Activated T-cell treated with anti-CD3 and anti-CD28 coated beads, Interleukin-2, amount 50 U/mL, for 4 hours (primary cell): ENCODE data around the gene OSBP2. TPM values are rescaled to one million over a fixed set of nuclear protein-coding genes. Genes with fewer than 3 reads are reported as not detected.
A peak's percentile ranks its signal among the peaks of the same experiment; 100 is the strongest.
"Not testable (repeated sequence)": the region's sequence is repeated elsewhere in the genome, so short reads cannot be mapped to it uniquely, and the experiment has no call there.

Experiments
- ATAC-seq, 2 donors: fragments of 200-7000 bp; cut with Tn5 transposase; one replicate each; pipeline ENCODE4 v1.10.0; 2021
- DNase-seq: peaks from one replicate; pipeline ENCODE4 v3.0.0-alpha.2; 2020
- H3K27me3 Mint-ChIP-seq: one replicate; pipeline ENCODE4 v1.8.0; 2021; ENCODE audit warnings: low read depth, mixed read lengths
- H3K36me3 Mint-ChIP-seq: one replicate; pipeline ENCODE4 v1.8.0; 2022; ENCODE audit warnings: mixed read lengths; ENCODE audit not compliant: insufficient read depth
- H3K4me1 Mint-ChIP-seq: one replicate; pipeline ENCODE4 v1.8.0; 2021; ENCODE audit warnings: low read depth, mixed read lengths
- H3K4me3 Mint-ChIP-seq: one replicate; pipeline ENCODE4 v1.8.0; 2021; ENCODE audit warnings: mild to moderate bottlenecking, moderate library complexity, mixed read lengths
- H3K9me3 Mint-ChIP-seq: one replicate; pipeline ENCODE4 v1.8.0; 2021; ENCODE audit warnings: mixed read lengths
- total RNA-seq, 3 donors: library from RNA; stranded (reverse); gene quantifications; one replicate each; pipeline ENCODE4 v1.2.1, GENCODE V29; 2021

OSBP2 gene
- total RNA-seq, 3 donors from 2014 or later: 1.2 to 1.3 (median 1.3) TPM

- DNase-seq: peak; percentile 26
- Mint-ChIP-seq H3K9me3 (no peaks in the 10 kb centered on the region), H3K4me3 (peak overlapping the region; percentile 95), H3K36me3 (peaks cover 12% of the 10 kb centered on the region), H3K4me1 (peaks cover 22% of the 10 kb centered on the region), H3K27me3 (no peaks in the 10 kb centered on the region)
- peak; percentile 8 to 9 for ATAC-seq
These were observed 27.6 kb upstream of the OSBP2 start for GRCh38 chr22:30667107-30667493.

GRCh38 chr22:30667494-30668385 lies 26.9 kb upstream of the OSBP2 start, which contains the start of gene DUSP18:
DUSP18 (minus strand) TSS chr22:30667875; CDS start chr22:30664003, 3,872 bp downstream.
- peak; percentile 92 to 93 for ATAC-seq
- H3K4me3 Mint-ChIP-seq: peak within 1 kb of the TSS; percentile 95
- H3K27me3 Mint-ChIP-seq: no peaks in the 10 kb centered on the region
- DNase-seq: peak; percentile 94
- peaks cover 9% of the 10 kb centered on the region for H3K36me3 Mint-ChIP-seq
- H3K4me1 Mint-ChIP-seq: peaks cover 22% of the 10 kb centered on the region
- no peaks in the 10 kb centered on the region for H3K9me3 Mint-ChIP-seq

- Mint-ChIP-seq H3K36me3 (peaks cover 2% of the 10 kb centered on the region), H3K4me1 (peaks cover 22% of the 10 kb centered on the region)
These were observed 26.3 kb upstream of the OSBP2 start for GRCh38 chr22:30668386-30668710.

DNA sequence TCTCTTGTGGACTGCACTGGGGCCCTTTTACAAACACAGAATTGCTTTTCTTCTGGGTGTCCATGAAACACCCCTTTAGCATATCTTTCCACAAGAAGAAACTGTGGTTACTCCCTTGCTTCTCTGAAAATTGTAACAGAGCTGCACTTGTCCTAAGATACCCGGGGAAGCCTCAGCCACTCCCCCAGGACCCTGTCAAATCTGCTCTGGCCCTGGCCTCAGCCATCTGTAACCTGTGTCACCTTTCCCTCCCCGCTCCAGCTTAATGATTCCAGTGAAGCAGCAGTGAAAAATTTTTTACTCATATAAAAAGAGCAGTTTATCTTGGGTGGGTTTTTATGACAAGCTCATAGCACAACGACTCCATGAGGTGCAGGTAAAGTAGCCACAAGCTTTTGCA lies 23.6 kb upstream of the OSBP2 start:
- Mint-ChIP-seq H3K27me3 (peaks cover 3% of the 10 kb centered on the region), H3K36me3 (no peaks in the 10 kb centered on the region), H3K4me1 (peaks cover 14% of the 10 kb centered on the region), H3K4me3 (no peak overlapping the region), H3K9me3 (no peaks in the 10 kb centered on the region)
- no peak for DNase-seq
- ATAC-seq: no peak

More at GRCh38 chr22:30668386-30668710, 26.3 kb upstream of the OSBP2 start:
- no peaks in the 10 kb centered on the region for H3K27me3 Mint-ChIP-seq
- peak overlapping the region; percentile 95 for H3K4me3 Mint-ChIP-seq
- no peak for ATAC-seq
- H3K9me3 Mint-ChIP-seq: no peaks in the 10 kb centered on the region
- DNase-seq: no peak

DNA sequence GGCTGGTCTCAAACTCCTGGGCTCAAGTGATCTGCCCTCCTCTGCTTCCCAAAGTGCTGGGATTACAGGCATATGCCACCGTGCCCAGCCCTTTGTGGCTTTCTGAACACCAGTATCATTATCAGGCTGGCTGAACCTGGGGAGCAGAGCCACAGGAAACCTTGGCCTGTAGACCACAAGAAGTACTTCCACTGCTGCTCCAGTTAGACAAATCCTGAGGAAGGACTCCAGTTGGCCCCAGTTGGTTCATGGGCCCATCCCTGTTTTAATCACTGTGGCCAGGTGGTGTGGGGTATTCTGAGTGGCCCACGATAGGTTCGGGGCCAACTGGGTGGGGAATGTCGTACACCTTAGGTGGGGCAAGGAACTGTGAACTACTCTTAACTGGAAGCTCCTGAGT lies 21.5 kb upstream of the OSBP2 start:
- peaks cover 5% of the 10 kb centered on the region for H3K4me1 Mint-ChIP-seq
- no peak for ATAC-seq
- H3K36me3 Mint-ChIP-seq: no peaks in the 10 kb centered on the region
- H3K4me3 Mint-ChIP-seq: no peak overlapping the region
- peaks cover 8% of the 10 kb centered on the region for H3K27me3 Mint-ChIP-seq
- no peak for DNase-seq
- no peaks in the 10 kb centered on the region for H3K9me3 Mint-ChIP-seq

DNA sequence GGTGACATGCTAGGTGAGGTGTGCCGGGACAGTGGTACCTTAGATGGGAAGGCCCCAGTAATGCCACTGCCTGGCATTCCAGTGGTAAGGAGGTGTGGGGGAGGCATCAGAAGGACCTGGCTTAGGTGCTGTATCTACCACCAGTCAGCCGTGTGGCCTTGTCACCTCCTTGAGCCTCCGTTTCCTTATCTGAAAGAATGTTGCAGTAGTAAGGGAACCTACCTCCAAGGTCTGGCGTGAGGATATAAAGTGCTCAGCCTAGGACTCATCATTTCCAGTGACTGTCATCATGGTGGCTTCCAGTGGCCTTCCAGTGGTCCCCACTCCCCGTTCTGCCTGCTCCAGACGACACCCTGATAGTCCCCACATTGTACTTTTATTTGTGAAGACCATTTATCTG lies 20.2 kb upstream of the OSBP2 start:
- no peak overlapping the region for H3K4me3 Mint-ChIP-seq
- no peaks in the 10 kb centered on the region for H3K9me3 Mint-ChIP-seq

GRCh38 chr22:30675436-30675835 lies 19.2 kb upstream of the OSBP2 start:
- Mint-ChIP-seq H3K36me3 (no peaks in the 10 kb centered on the region), H3K4me1 (no peaks in the 10 kb centered on the region), H3K27me3 (peaks cover 10% of the 10 kb centered on the region), H3K9me3 (no peaks in the 10 kb centered on the region), H3K4me3 (no peak overlapping the region)
- DNase-seq: no peak
- ATAC-seq: no peak

More for the DNA sequence above, 20.2 kb upstream of the OSBP2 start:
- Mint-ChIP-seq H3K4me1 (no peaks in the 10 kb centered on the region), H3K27me3 (peaks cover 10% of the 10 kb centered on the region), H3K36me3 (no peaks in the 10 kb centered on the region)
- no peak for DNase-seq
- ATAC-seq: no peak

GRCh38 chr22:30676565-30676964 lies 18.1 kb upstream of the OSBP2 start:
- peaks cover 10% of the 10 kb centered on the region for H3K27me3 Mint-ChIP-seq
- not testable (repeated sequence) for H3K36me3 Mint-ChIP-seq, H3K4me3 Mint-ChIP-seq, H3K4me1 Mint-ChIP-seq, ATAC-seq, H3K9me3 Mint-ChIP-seq, DNase-seq

- H3K27me3 Mint-ChIP-seq: peaks cover 11% of the 10 kb centered on the region
- H3K36me3 Mint-ChIP-seq, DNase-seq, H3K9me3 Mint-ChIP-seq, H3K4me3 Mint-ChIP-seq, ATAC-seq, H3K4me1 Mint-ChIP-seq: not testable (repeated sequence)
These were observed 14.6 kb upstream of the OSBP2 start for GRCh38 chr22:30679895-30680690.

GRCh38 chr22:30680991-30681770 lies 13.5 kb upstream of the OSBP2 start:
- Mint-ChIP-seq H3K27me3 (peaks cover 14% of the 10 kb centered on the region), H3K4me1 (no peaks in the 10 kb centered on the region), H3K4me3 (no peak overlapping the region), H3K36me3 (no peaks in the 10 kb centered on the region), H3K9me3 (no peaks in the 10 kb centered on the region)
- ATAC-seq: no peak
- DNase-seq: no peak

DNA sequence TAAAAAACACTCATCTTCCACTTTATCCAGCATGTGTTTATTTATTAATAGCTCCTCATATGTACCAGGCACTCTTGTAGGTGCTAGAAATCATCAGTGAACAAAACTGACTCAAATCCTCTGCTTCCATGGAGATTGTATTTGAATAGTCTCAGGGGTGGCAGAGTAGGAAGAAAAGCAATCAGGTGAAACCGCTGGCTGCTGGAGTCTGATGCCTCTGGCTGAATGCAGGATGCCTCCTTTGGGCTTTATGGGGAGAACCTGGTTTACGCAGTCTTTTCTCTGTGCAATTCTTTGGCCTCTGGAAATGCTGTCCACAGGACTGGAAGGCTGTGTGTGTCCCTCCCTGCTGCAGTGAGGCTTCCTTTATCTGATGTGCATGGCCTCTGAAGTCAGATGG lies 12.8 kb upstream of the OSBP2 start:
- H3K4me3 Mint-ChIP-seq: no peak overlapping the region
- no peaks in the 10 kb centered on the region for H3K4me1 Mint-ChIP-seq
- DNase-seq: no peak
- no peaks in the 10 kb centered on the region for H3K9me3 Mint-ChIP-seq
- H3K27me3 Mint-ChIP-seq: peaks cover 14% of the 10 kb centered on the region
- H3K36me3 Mint-ChIP-seq: no peaks in the 10 kb centered on the region
- ATAC-seq: no peak

- Mint-ChIP-seq H3K27me3 (peaks cover 7% of the 10 kb centered on the region), H3K4me3 (no peak overlapping the region), H3K9me3 (no peaks in the 10 kb centered on the region), H3K4me1 (no peaks in the 10 kb centered on the region), H3K36me3 (no peaks in the 10 kb centered on the region)
- ATAC-seq (no peak), DNase-seq (no peak)
These were observed 9.5 kb upstream of the OSBP2 start for GRCh38 chr22:30685178-30685577.

- peaks cover 7% of the 10 kb centered on the region for H3K27me3 Mint-ChIP-seq
- ATAC-seq (no peak), DNase-seq (no peak)
- no peaks in the 10 kb centered on the region for H3K36me3 Mint-ChIP-seq
- no peaks in the 10 kb centered on the region for H3K9me3 Mint-ChIP-seq
- no peak overlapping the region for H3K4me3 Mint-ChIP-seq
- no peaks in the 10 kb centered on the region for H3K4me1 Mint-ChIP-seq
These were observed 7.3 kb upstream of the OSBP2 start for GRCh38 chr22:30687358-30687757.

DNA sequence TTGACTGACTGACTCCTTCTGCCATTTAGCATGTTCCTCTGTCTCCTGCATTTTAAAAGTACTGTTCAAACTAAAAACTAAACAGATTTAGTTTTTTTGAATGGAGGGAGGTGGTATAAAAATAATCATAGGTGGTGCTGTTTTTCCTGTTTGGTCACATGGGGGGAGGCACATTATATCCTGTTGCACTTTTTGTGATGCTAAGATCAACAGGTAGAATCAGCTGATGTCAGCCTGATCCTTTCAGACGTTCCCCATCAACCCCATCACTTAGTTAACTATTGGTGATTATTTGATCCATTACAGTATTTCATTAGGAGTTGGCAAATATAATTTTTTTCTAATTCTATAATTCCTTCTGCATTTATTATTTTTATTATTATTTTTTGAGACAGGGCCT lies 5.1 kb upstream of the OSBP2 start:
- Mint-ChIP-seq H3K4me1 (peaks cover 7% of the 10 kb centered on the region), H3K4me3 (no peak overlapping the region), H3K9me3 (no peaks in the 10 kb centered on the region), H3K36me3 (no peaks in the 10 kb centered on the region), H3K27me3 (peaks cover 12% of the 10 kb centered on the region)
- ATAC-seq: no peak
- no peak for DNase-seq
